Activated naive CD8-positive, alpha-beta T cell treated with anti-CD3 and anti-CD28 coated beads for 36 hours (primary cell): ENCODE data around the gene MYLK. TPM values are rescaled to one million over a fixed set of nuclear protein-coding genes. Genes with fewer than 3 reads are reported as not detected.

Experiments
- total RNA-seq, 2 experiments: library from RNA; stranded (reverse); gene quantifications; one replicate each; pipeline ENCODE4 v1.2.3, GENCODE V29; 2021

MYLK gene
- total RNA-seq, 2 experiments from 2014 or later = not detected

Other genes with a start within 250 kb of the MYLK start
- gene CCDC14, start 76.9 kb upstream of the MYLK start, total RNA-seq = 10 to 100 TPM; 36.3 to 40.5 TPM
- not detected for gene ROPN1, start 107.8 kb upstream of the MYLK start, total RNA-seq
- gene KALRN, start 149.0 kb upstream of the MYLK start, total RNA-seq = 1 to 10 TPM; 5.9 to 6.9 TPM